NOMO-1 (cell line): ENCODE data around the gene GRAMD2B.
"Not testable (repeated sequence)": the region's sequence is repeated elsewhere in the genome, so short reads cannot be mapped to it uniquely, and the experiment has no call there.

Source experiments
- DNase-seq, 2 experiments: peaks; one replicate each; lab custom pipeline; 2025; ENCODE audit not compliant: unreplicated experiment in 2 of 2; lab: John Stamatoyannopoulos, UW

GRAMD2B gene

GRCh38 chr5:126410623-126411022 is 12.6 kb upstream of the GRAMD2B start:
- DNase-seq = no peak

GRCh38 chr5:126413856-126414255 is 9.4 kb upstream of the GRAMD2B start:
- no peak for DNase-seq

- DNase-seq = no peak
Observed at GRCh38 chr5:126414874-126415502, 8.2 kb upstream of the GRAMD2B start.

GRCh38 chr5:126415789-126416188 is 7.4 kb upstream of the GRAMD2B start:
- no peak for DNase-seq

- no peak for DNase-seq
Observed at GRCh38 chr5:126416266-126416925, 6.8 kb upstream of the GRAMD2B start.

- DNase-seq = no peak
Observed at GRCh38 chr5:126417178-126417577, 6.0 kb upstream of the GRAMD2B start.

GRCh38 chr5:126419102-126419501 is 4.1 kb upstream of the GRAMD2B start:
- DNase-seq = peak in 1 of 2 experiments; percentile 6

GRCh38 chr5:126428421-126428820 is 5.2 kb downstream of the GRAMD2B start:
- no peak for DNase-seq

GRCh38 chr5:126430631-126431030 is 7.4 kb downstream of the GRAMD2B start:
- DNase-seq = no peak

GRCh38 chr5:126433701-126434100 is 10.5 kb downstream of the GRAMD2B start:
- no peak for DNase-seq

- no peak for DNase-seq
Observed at GRCh38 chr5:126435261-126435660, 12.1 kb downstream of the GRAMD2B start.

- no peak for DNase-seq
Observed at GRCh38 chr5:126435714-126436113, 12.5 kb downstream of the GRAMD2B start.

- no peak for DNase-seq
Observed at GRCh38 chr5:126437721-126438120, 14.5 kb downstream of the GRAMD2B start.

GRCh38 chr5:126438267-126438666 is 15.1 kb downstream of the GRAMD2B start:
- no peak for DNase-seq

GRCh38 chr5:126438868-126439267 is 15.7 kb downstream of the GRAMD2B start:
- DNase-seq = no peak

GRCh38 chr5:126439724-126440123 is 16.5 kb downstream of the GRAMD2B start:
- DNase-seq = not testable (repeated sequence)

- no peak for DNase-seq
Observed at GRCh38 chr5:126441230-126441629, 18.0 kb downstream of the GRAMD2B start.

GRCh38 chr5:126443374-126443851 is 20.2 kb downstream of the GRAMD2B start:
- no peak for DNase-seq

GRCh38 chr5:126444137-126444536 is 20.9 kb downstream of the GRAMD2B start:
- no peak for DNase-seq

- DNase-seq = no peak
Observed at GRCh38 chr5:126445502-126446174, 22.4 kb downstream of the GRAMD2B start.

GRCh38 chr5:126446498-126447224 is 23.5 kb downstream of the GRAMD2B start:
- DNase-seq = no peak
